HUES6 (cell line): ENCODE data around the gene SLX4IP.
"Not testable (repeated sequence)": the region's sequence is repeated elsewhere in the genome, so short reads cannot be mapped to it uniquely, and the experiment has no call there.

Source experiments
- H3K27ac ChIP-seq: 2 replicates; pipeline ENCODE4 v1.7.0; 2013; ENCODE audit warnings: low read depth, mild to moderate bottlenecking, low read length, inconsistent platforms
- H3K27me3 ChIP-seq: 2 replicates; pipeline ENCODE4 v1.6.1; 2013; ENCODE audit warnings: low read length; ENCODE audit not compliant: control insufficient read depth, insufficient read depth
- H3K36me3 ChIP-seq: 2 replicates; pipeline ENCODE4 v1.6.1; 2013; ENCODE audit warnings: low read length; ENCODE audit not compliant: control insufficient read depth, insufficient read depth
- H3K4me1 ChIP-seq: 2 replicates; pipeline ENCODE4 v1.6.1; 2013; ENCODE audit warnings: low read length; ENCODE audit not compliant: control insufficient read depth, insufficient read depth
- H3K4me3 ChIP-seq: 2 replicates; pipeline ENCODE4 v1.5.1; 2013; ENCODE audit warnings: low read depth, low read length
- H3K9ac ChIP-seq: one replicate; pipeline ENCODE4 v1.6.1; 2013; ENCODE audit warnings: mild to moderate bottlenecking, low read length
- H3K9me3 ChIP-seq: 2 replicates; pipeline ENCODE4 v1.6.1; 2013; ENCODE audit warnings: low read depth, low read length; ENCODE audit not compliant: control insufficient read depth, insufficient read depth

The SLX4IP gene

DNA sequence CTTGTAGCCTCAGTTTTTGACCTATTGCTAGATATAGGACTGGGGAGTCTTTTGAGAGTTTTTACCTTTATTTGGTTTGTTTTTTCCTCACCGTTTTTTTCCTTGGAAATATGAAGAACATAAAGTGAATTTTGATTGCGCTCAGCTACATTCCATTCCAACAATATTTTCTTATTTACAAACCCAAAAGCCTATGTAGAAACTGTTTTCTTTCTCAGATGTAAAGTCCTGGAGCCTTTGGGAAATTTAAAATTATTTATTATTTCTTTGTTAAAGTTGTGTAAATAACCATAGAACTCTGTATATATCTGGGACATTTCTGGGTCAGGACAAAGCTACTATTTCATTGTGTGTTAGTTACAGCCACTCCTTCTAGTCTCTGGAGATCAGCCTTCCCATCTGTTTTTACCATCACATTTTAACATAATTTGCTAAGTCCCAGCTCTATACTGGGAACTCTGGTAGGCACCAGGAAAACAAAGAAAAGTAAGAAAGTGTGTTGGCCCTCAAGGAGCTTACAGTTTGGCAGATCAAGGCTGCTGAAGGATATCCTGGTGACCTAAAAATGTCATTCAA, 169.8 kb downstream of the SLX4IP start:
- Histone ChIP-seq H3K4me3 (no peak overlapping the region), H3K36me3 (no peaks in the 10 kb centered on the region), H3K9me3 (no peaks in the 10 kb centered on the region), H3K4me1 (peaks cover 4% of the 10 kb centered on the region; the same call in 1 of the 2 replicates), H3K9ac (no peak overlapping the region), H3K27me3 (no peaks in the 10 kb centered on the region), H3K27ac (no peak overlapping the region)

DNA sequence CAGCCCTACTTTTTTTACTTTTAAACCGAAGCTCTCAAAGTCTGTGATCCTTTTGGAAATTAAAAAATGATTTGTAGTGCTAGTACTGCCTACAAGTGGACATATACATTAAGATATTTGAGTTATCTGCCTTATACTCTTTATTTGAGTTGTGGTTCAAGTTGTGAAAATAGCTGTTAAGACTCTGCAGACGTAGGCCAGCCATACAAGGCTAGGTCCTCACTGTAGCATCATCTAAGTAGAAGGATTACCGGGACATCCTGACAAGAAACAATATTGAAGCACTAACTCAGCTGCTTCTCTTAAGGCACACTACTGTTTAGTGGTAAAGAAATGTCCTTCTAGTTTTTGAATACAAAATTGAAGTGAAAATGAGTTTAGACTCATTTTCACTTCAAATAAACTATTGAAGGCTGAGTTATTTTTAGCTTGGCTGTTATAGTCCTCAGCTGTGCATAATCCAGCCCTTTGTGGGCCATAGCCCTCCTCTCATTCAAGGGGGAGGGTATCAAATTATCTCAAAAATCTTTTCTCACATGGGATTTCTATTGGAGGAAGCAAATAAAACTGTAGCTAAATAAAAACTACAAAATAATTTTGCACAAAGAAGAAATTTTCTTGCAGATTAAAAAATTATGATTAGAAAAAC, 170.6 kb downstream of the SLX4IP start:
- Histone ChIP-seq H3K9me3 (no peaks in the 10 kb centered on the region), H3K4me1 (peaks cover 4% of the 10 kb centered on the region; the same call in 1 of the 2 replicates), H3K27ac (no peak overlapping the region), H3K4me3 (no peak overlapping the region), H3K9ac (no peak overlapping the region), H3K36me3 (no peaks in the 10 kb centered on the region), H3K27me3 (no peaks in the 10 kb centered on the region)

- no peaks in the 10 kb centered on the region for H3K4me1 ChIP-seq
- H3K9me3 ChIP-seq, result no peaks in the 10 kb centered on the region
- no peak overlapping the region for H3K9ac ChIP-seq
- H3K27ac ChIP-seq, result no peak overlapping the region
- no peaks in the 10 kb centered on the region for H3K27me3 ChIP-seq
- H3K36me3 ChIP-seq, result no peaks in the 10 kb centered on the region
- no peak overlapping the region for H3K4me3 ChIP-seq
Observed at GRCh38 chr20:10609276-10609675, 174.2 kb downstream of the SLX4IP start.

- H3K4me3 ChIP-seq, result no peak overlapping the region
- no peaks in the 10 kb centered on the region for H3K9me3 ChIP-seq
- H3K27me3 ChIP-seq, result no peaks in the 10 kb centered on the region
- no peak overlapping the region for H3K27ac ChIP-seq
- H3K4me1 ChIP-seq, result no peaks in the 10 kb centered on the region
- no peak overlapping the region for H3K9ac ChIP-seq
- H3K36me3 ChIP-seq, result no peaks in the 10 kb centered on the region
Observed at GRCh38 chr20:10609770-10610169, 174.7 kb downstream of the SLX4IP start.

DNA sequence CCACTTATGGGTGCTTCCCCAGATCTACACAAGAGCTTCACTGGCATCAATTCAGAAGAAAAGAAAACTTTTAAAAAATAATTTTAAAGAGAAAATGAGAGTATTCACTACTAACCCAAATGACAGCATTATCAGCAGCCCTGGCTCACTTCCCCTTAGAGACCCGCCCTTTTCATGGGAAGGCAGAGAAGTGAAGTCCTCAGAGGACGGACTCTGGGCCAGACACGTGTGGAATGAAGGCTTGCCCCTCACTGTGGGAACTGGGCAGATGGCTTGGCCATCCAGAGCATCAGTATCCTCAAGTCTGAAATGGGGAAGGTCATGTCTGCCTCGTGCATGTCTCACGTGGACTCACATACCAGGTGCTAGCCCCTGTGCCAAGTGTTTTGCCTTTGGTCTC, 175.1 kb downstream of the SLX4IP start:
- Histone ChIP-seq H3K27ac (no peak overlapping the region), H3K27me3 (no peaks in the 10 kb centered on the region), H3K9me3 (no peaks in the 10 kb centered on the region)

GRCh38 chr20:10611357-10611756, 176.3 kb downstream of the SLX4IP start:
- Histone ChIP-seq H3K9ac (no peak overlapping the region), H3K9me3 (no peaks in the 10 kb centered on the region), H3K4me1 (no peaks in the 10 kb centered on the region), H3K36me3 (no peaks in the 10 kb centered on the region), H3K27ac (no peak overlapping the region), H3K27me3 (no peaks in the 10 kb centered on the region), H3K4me3 (no peak overlapping the region)

More for the DNA sequence above, 175.1 kb downstream of the SLX4IP start:
- Histone ChIP-seq H3K36me3 (no peaks in the 10 kb centered on the region), H3K9ac (no peak overlapping the region), H3K4me1 (no peaks in the 10 kb centered on the region), H3K4me3 (no peak overlapping the region)

GRCh38 chr20:10613426-10613825, 178.3 kb downstream of the SLX4IP start:
- not testable (repeated sequence) for H3K9ac ChIP-seq, H3K27me3 ChIP-seq, H3K4me1 ChIP-seq, H3K27ac ChIP-seq, H3K36me3 ChIP-seq, H3K9me3 ChIP-seq, H3K4me3 ChIP-seq

GRCh38 chr20:10613911-10614310, 178.8 kb downstream of the SLX4IP start:
- Histone ChIP-seq H3K4me3 (no peak overlapping the region), H3K27ac (no peak overlapping the region), H3K36me3 (no peaks in the 10 kb centered on the region), H3K9me3 (no peaks in the 10 kb centered on the region), H3K27me3 (no peaks in the 10 kb centered on the region), H3K9ac (no peak overlapping the region), H3K4me1 (peaks cover 11% of the 10 kb centered on the region; the same call in 1 of the 2 replicates)

DNA sequence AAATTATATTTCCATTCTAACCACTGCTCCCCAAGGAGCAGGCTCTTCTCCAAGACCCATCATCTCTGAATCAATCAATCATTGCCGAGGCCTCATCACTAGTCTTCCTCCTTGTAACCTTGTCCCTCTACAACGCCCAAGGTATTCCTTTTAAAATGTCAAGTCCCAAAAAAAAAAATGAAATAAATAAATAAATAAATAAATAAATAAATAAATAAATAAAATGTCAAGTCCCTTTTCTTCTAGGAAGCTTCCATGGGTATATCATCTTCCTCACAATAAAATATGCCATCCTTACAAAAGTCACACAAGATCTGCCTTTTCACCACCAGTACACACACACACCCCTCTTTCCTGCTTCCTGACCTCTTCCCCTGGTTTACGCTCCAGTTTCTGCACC, 181.1 kb downstream of the SLX4IP start:
- Histone ChIP-seq H3K4me3 (no peak overlapping the region), H3K4me1 (peaks cover 24% of the 10 kb centered on the region), H3K27me3 (no peaks in the 10 kb centered on the region), H3K9ac (no peak overlapping the region), H3K36me3 (no peaks in the 10 kb centered on the region), H3K9me3 (no peaks in the 10 kb centered on the region), H3K27ac (no peak overlapping the region)

GRCh38 chr20:10617549-10618133, 182.5 kb downstream of the SLX4IP start:
- H3K4me1 ChIP-seq, result peaks cover 24% of the 10 kb centered on the region
- H3K27me3 ChIP-seq, H3K9me3 ChIP-seq, H3K4me3 ChIP-seq, H3K9ac ChIP-seq, H3K27ac ChIP-seq, H3K36me3 ChIP-seq: not testable (repeated sequence)

GRCh38 chr20:10618611-10619245, 183.6 kb downstream of the SLX4IP start:
- H3K9ac ChIP-seq, result no peak overlapping the region
- no peaks in the 10 kb centered on the region for H3K9me3 ChIP-seq
- H3K4me3 ChIP-seq, result 0 out of 2 replicates have a peak overlapping the region, but pooled peaks have one; percentile 26
- H3K27ac ChIP-seq, result no peak overlapping the region; the same call in 1 of the 2 replicates
- H3K36me3 ChIP-seq, result no peaks in the 10 kb centered on the region
- H3K27me3 ChIP-seq, result no peaks in the 10 kb centered on the region
- H3K4me1 ChIP-seq, result peaks cover 24% of the 10 kb centered on the region
